Adrenal gland (tissue), 12 donors: ENCODE measurements around the gene BAZ1A. TPM values are rescaled to one million over a fixed set of nuclear protein-coding genes. Genes with fewer than 3 reads are reported as not detected.
"Not testable (repeated sequence)": the region's sequence is repeated elsewhere in the genome, so short reads cannot be mapped to it uniquely, and the experiment has no call there.

Experiments
- DNase-seq, 7 donors: peaks; one replicate each; pipeline ENCODE4 v3.0.0-alpha.2; 2019 to 2020
- H3K27ac ChIP-seq, 5 donors: fragments of 200-600 bp; sonication (generic) in 4 of 5; 1 replicate in 3 of 5; 2 replicates in 2 of 5; pipeline versions ENCODE4 v1.5.1 to v1.8.0; 2016 to 2020; ENCODE audit warnings: mild to moderate bottlenecking in 1 of 5
- H3K27me3 ChIP-seq: fragments of 200-600 bp; 2 replicates; pipeline ENCODE4 v1.8.0; 2021
- H3K36me3 ChIP-seq, 2 donors: fragments of 200-600 bp; replicated peaks in 1 of 2; 1 replicate in 1 of 2; 2 replicates in 1 of 2; pipeline versions ENCODE4 v1.5.1 to v1.8.0; 2018 to 2022
- H3K4me1 ChIP-seq, 2 donors: fragments of 200-600 bp; replicated peaks in 1 of 2; 1 replicate in 1 of 2; 2 replicates in 1 of 2; pipeline versions ENCODE4 v1.5.1 to v1.8.0; 2018 to 2021
- H3K4me3 ChIP-seq, 4 donors: fragments of 200-600 bp; sonication (generic) in 3 of 4; one replicate each; pipeline ENCODE4 v1.5.1; 2016 to 2018
- H3K9me3 ChIP-seq, 3 donors: fragments of 200-600 bp; sonication (generic) in 1 of 3; replicated peaks in 1 of 3; 1 replicate in 2 of 3; 2 replicates in 1 of 3; pipeline versions ENCODE4 v1.5.1 to v1.8.0; 2016 to 2021
- POLR2A ChIP-seq, 2 donors: fragments of 450-650 bp; IDR thresholded peaks; one replicate each; pipeline ENCODE4 v1.6.1; 2017; ENCODE audit warnings: antibody characterized with exemption in 2 of 2, mild to moderate bottlenecking in 2 of 2, moderate library complexity in 1 of 2
- WGBS, 4 donors: extraction: QIAGEN DNeasy Blood & Tissue Kit in 2 of 4; methylation state at CpG; one replicate each; pipeline versions ENCODE4 v1.1.5 to v1.1.7; 2013 to 2017; 5-methylcytosine and 5-hydroxymethylcytosine counted together
- intact Hi-C, 2 donors: fragments of 100-400 bp; cut with DNase I; formaldehyde crosslinking; loops; one replicate each; pipeline versions ENCODE4 v1.14.1 to v1.15.0; 2022 to 2023
- polyA plus RNA-seq, 3 donors: library from polyadenylated mRNA; stranded (reverse); fragments of 200-250 nt in 2 of 3; fragments of 350-450 nt in 1 of 3; fragmentation: Illumina TruSeq in 1 of 3; extraction: RNeasy Lipid Tissue Mini Kit (QIAGEN cat#74804) in 1 of 3; gene quantifications; one replicate each; pipeline ENCODE4 v1.2.3, GENCODE V29; 2013 to 2014
- total RNA-seq, 9 donors: library from RNA; depleted of rRNA in 4 of 9; stranded (reverse); fragments of >200 nt in 4 of 9; fragments of 120-200 nt in 1 of 9; fragmentation: NEBNext Ultra II Directional in 1 of 9; extraction: Animal tissue kit (Norgen Biotek cat#: 25700) in 1 of 9; gene quantifications; one replicate each; pipeline versions ENCODE4 v1.1.0 to v1.2.4, GENCODE V29; 2013 to 2023
- TF ChIP-seq, protein P1 (sequence below), 6 experiments: fragments of 450-650 bp in 4 of 6; fragments of 200-600 bp in 2 of 6; sonication (generic) in 1 of 6; IDR thresholded peaks; 1 replicate in 5 of 6; 2 replicates in 1 of 6; pipeline versions ENCODE4 v1.5.1 to v1.8.0; 2016 to 2021; ENCODE audit warnings: antibody characterized with exemption in 6 of 6, mild to moderate bottlenecking in 2 of 6, moderate library complexity in 1 of 6
- donor health status: healthy with polysubstance abuse.
- donor health status: Bipolar disorder and iron deficiency.
- donor health status: DM: yes; HTN: yes; CAD: no.
- donor health status: DM: no; HTN: no; CAD: no.
- donor health status: DM: no; HTN: no; CAD: no.
- donor health status: DM: yes; HTN: yes; CAD: no.

The BAZ1A gene
- total and polyA plus RNA-seq, 12 donors = 8.5 to 33.0 (median 14.4) TPM

GRCh38 chr14:34806257-34806656 is 68.9 kb downstream of the BAZ1A start:
- no peak overlapping the region for H3K4me3 ChIP-seq
- intact Hi-C loops = no loop called here
- H3K36me3 ChIP-seq = peaks cover 0 to 10% of the 10 kb centered on the region in 2 donors
- no peaks in the 10 kb centered on the region for H3K4me1 ChIP-seq
- H3K27ac ChIP-seq = no peak overlapping the region
- no peaks in the 10 kb centered on the region for H3K9me3 ChIP-seq
- WGBS, 4 donors = 84 to 96% (median 92%) methylated on average over 3 of the region's 3 CpGs
- no peaks in the 10 kb centered on the region for H3K27me3 ChIP-seq
- TF ChIP-seq, protein P1, sequence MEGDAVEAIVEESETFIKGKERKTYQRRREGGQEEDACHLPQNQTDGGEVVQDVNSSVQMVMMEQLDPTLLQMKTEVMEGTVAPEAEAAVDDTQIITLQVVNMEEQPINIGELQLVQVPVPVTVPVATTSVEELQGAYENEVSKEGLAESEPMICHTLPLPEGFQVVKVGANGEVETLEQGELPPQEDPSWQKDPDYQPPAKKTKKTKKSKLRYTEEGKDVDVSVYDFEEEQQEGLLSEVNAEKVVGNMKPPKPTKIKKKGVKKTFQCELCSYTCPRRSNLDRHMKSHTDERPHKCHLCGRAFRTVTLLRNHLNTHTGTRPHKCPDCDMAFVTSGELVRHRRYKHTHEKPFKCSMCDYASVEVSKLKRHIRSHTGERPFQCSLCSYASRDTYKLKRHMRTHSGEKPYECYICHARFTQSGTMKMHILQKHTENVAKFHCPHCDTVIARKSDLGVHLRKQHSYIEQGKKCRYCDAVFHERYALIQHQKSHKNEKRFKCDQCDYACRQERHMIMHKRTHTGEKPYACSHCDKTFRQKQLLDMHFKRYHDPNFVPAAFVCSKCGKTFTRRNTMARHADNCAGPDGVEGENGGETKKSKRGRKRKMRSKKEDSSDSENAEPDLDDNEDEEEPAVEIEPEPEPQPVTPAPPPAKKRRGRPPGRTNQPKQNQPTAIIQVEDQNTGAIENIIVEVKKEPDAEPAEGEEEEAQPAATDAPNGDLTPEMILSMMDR (IDR thresholded peaks at IDR 0.05) = no peak
- no peak for TF ChIP-seq POLR2A (IDR thresholded peaks at IDR 0.05)
- DNase-seq = no peak

DNA sequence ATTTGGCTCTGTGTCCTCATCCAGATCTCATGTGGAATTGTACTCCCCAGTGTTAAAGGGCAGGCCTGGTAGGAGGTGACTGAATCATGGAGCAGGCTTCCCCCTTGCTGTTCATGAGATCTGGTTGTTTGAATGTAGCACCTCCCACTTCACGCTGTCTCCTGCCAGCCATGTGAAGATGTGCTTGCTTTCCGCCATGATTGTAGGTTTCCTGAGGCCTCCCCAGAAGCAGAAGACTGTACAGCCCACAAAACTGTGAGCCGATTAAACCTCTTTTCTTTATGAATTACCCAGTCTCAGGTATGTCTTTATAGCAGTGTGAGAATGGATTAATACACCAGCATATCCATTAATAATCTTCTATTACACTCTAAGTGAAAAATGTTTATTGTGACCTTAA is 70.2 kb downstream of the BAZ1A start:
- intact Hi-C loops = no loop called here
- 91 to 100% (median 98%) methylated on average over 3 of the region's 3 CpGs for WGBS, 4 donors
- no peak overlapping the region for H3K4me3 ChIP-seq
- H3K27me3 ChIP-seq = no peaks in the 10 kb centered on the region
- TF ChIP-seq, protein P1 (IDR thresholded peaks at IDR 0.05) = no peak
- TF ChIP-seq POLR2A (IDR thresholded peaks at IDR 0.05) = no peak
- no peaks in the 10 kb centered on the region for H3K4me1 ChIP-seq
- peaks cover 0 to 19% of the 10 kb centered on the region in 2 donors for H3K36me3 ChIP-seq
- DNase-seq = no peak
- no peak overlapping the region for H3K27ac ChIP-seq
- no peaks in the 10 kb centered on the region for H3K9me3 ChIP-seq

DNA sequence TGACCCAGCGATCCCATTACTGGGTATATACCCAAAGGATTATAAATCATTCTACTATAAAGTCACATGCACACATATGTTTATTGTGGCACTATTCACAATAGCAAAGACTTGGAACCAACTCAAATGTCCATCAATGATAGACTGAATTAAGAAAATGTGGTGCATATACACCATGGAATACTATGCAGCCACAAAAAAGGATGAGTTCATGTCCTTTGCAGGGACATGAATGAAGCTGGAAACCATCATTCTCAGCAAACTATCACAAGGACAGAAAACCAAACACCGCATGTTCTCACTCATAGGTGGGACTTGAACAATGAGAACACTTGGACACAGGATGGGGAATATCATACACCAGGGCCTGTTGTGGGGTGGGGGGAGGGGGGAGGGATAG is 76.3 kb downstream of the BAZ1A start:
- H3K27me3 ChIP-seq, H3K9me3 ChIP-seq, DNase-seq, H3K27ac ChIP-seq, H3K4me1 ChIP-seq, intact Hi-C loops, H3K4me3 ChIP-seq: not testable (repeated sequence)
- 86 to 100% (median 93%) methylated on average over 2 of the region's 2 CpGs for WGBS, 4 donors
- peaks cover 0 to 29% of the 10 kb centered on the region in 2 donors for H3K36me3 ChIP-seq

- H3K27me3 ChIP-seq = no peaks in the 10 kb centered on the region
- 95 to 98% (median 98%) methylated on average over 18 to 24 of the region's 24 CpGs for WGBS, 4 donors
- no peaks in the 10 kb centered on the region for H3K9me3 ChIP-seq
- intact Hi-C loops = no loop called here
- TF ChIP-seq, protein P1 (IDR thresholded peaks at IDR 0.05) = no peak
- no peak for TF ChIP-seq POLR2A (IDR thresholded peaks at IDR 0.05)
- peaks cover 0 to 27% of the 10 kb centered on the region in 2 donors for H3K36me3 ChIP-seq
- DNase-seq = no peak
- H3K4me1 ChIP-seq = no peaks in the 10 kb centered on the region
- H3K27ac ChIP-seq = no peak overlapping the region
- H3K4me3 ChIP-seq = no peak overlapping the region
Measured at GRCh38 chr14:34797747-34798583, 77.2 kb downstream of the BAZ1A start.

DNA sequence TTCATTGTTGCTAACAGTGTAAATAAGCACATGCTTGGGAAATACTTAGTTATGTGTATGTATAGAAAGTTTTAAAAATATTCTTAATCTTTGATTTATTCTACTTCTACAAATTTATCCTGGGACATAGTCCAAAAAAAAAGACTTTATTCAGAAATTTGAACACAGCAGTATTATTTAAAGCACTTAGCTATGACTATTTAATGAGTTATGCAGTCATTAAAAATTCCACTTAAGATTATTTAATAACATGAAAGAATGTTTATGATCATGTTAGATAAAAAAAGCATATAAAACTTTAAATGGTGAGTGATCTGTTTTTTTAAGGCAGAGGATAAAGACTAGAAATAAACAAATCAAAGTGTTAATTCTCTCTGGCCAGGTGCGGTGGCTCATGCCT is 78.3 kb downstream of the BAZ1A start:
- Histone ChIP-seq H3K27ac (no peak overlapping the region), H3K36me3 (peaks cover 0 to 19% of the 10 kb centered on the region in 2 donors), H3K4me3 (no peak overlapping the region), H3K4me1 (no peaks in the 10 kb centered on the region), H3K9me3 (no peaks in the 10 kb centered on the region), H3K27me3 (no peaks in the 10 kb centered on the region)
- intact Hi-C loops = no loop called here
- DNase-seq = no peak
- 88 to 97% (median 96%) methylated on average over 1 of the region's 1 CpG for WGBS, 4 donors
- TF ChIP-seq POLR2A (IDR thresholded peaks at IDR 0.05) = no peak
- TF ChIP-seq, protein P1 (IDR thresholded peaks at IDR 0.05) = no peak
